HFFc6 (cell line): Measurements from ENCODE around the gene DUS2. TPM values are rescaled to one million over a fixed set of nuclear protein-coding genes. Genes with fewer than 3 reads are reported as not detected.

Experiments used
- DNase-seq: peaks from one replicate; pipeline ENCODE4 v3.0.0-alpha.2; 2018
- H3K27ac Mint-ChIP-seq: 2 replicates; pipeline ENCODE4 v1.8.0; 2020; ENCODE audit warnings: mild to moderate bottlenecking, mixed read lengths
- H3K27me3 Mint-ChIP-seq: 2 replicates; pipeline ENCODE4 v1.8.0; 2021; ENCODE audit warnings: mild to moderate bottlenecking, moderate library complexity, mixed read lengths; ENCODE audit not compliant: insufficient read depth
- H3K36me3 Mint-ChIP-seq: 2 replicates; pipeline ENCODE4 v1.8.0; 2021; ENCODE audit warnings: low read depth, mixed read lengths
- H3K4me1 Mint-ChIP-seq: 2 replicates; pipeline ENCODE4 v1.8.0; 2020; ENCODE audit warnings: low read depth, mixed read lengths
- H3K4me3 Mint-ChIP-seq: 2 replicates; pipeline ENCODE4 v1.8.0; 2020; ENCODE audit warnings: mild to moderate bottlenecking, moderate library complexity, mixed read lengths
- H3K9me3 Mint-ChIP-seq: 2 replicates; pipeline ENCODE4 v1.8.0; 2020; ENCODE audit warnings: mild to moderate bottlenecking, mixed read lengths
- total RNA-seq, 6 experiments: library from RNA; stranded (reverse); fragmentation: NEBNext Ultra II Directional; extraction: Animal tissue kit (Norgen Biotek cat#: 25700); gene quantifications; 2 replicates in 1 of 6; 3 replicates in 5 of 6; pipeline ENCODE4 v1.2.3, GENCODE V29; 2021
- TF ChIP-seq, protein P1 (sequence below): fragments of 200-600 bp; sonication (generic); IDR thresholded peaks from 2 replicates; pipeline ENCODE4 v1.5.0; 2021; ENCODE audit warnings: antibody characterized with exemption, mild to moderate bottlenecking

Gene DUS2
- total RNA-seq, 6 experiments from 2014 or later, result 13.3 to 17.4 (median 15.9) TPM

DNA sequence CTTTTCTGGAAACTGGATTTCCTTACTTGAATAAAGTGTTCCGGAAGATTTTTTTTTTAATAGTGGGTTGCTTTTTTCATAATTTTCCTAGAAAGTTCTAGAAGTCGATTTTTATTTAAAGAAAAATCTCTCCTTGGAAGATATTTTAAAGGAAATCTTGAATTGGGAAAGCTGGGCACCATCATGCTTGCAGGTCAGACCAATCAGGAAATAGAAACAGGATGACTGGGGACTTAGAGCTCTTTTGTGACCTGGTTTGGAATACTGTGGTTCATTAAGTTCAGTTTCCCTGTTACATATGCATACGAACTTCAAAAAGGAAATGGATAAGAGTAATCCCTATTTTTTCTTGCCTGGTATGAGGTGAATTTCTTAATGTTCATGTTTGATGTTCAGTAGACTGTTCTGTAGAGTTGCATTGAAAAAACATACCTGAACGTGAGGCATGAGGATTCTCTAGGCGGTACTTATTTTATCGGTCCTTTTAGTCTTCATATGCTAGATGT lies 63.3 kb downstream of the DUS2 start:
- H3K27ac Mint-ChIP-seq, result peak overlapping the region; percentile 58
- H3K27me3 Mint-ChIP-seq, result no peaks in the 10 kb centered on the region
- peak; percentile 49 for DNase-seq

DNA sequence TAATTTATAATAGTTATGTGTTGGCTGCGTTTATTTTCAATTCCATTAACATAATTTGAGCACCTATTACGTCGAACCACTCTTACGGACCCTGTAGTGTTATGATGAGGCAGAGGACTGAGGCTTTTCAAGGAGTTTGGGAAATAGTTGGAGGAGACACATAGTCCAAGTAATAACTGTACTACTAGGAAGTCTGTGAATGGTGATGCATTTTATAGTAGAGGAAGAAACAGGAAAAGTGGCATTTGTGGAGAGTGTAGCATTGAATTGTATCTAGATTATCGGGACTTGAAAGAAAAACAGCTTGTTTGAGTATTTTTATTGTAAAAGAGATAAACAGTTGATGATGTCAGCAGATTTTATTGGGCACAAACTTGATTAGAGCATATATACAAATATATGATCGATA lies 63.8 kb downstream of the DUS2 start:
- Mint-ChIP-seq H3K4me1 (peaks cover 61% of the 10 kb centered on the region), H3K4me3 (peak overlapping the region; percentile 90), H3K9me3 (no peaks in the 10 kb centered on the region), H3K36me3 (no peaks in the 10 kb centered on the region), H3K27ac (peak overlapping the region; percentile 58), H3K27me3 (no peaks in the 10 kb centered on the region)
- no peak for DNase-seq
- TF ChIP-seq, protein P1, sequence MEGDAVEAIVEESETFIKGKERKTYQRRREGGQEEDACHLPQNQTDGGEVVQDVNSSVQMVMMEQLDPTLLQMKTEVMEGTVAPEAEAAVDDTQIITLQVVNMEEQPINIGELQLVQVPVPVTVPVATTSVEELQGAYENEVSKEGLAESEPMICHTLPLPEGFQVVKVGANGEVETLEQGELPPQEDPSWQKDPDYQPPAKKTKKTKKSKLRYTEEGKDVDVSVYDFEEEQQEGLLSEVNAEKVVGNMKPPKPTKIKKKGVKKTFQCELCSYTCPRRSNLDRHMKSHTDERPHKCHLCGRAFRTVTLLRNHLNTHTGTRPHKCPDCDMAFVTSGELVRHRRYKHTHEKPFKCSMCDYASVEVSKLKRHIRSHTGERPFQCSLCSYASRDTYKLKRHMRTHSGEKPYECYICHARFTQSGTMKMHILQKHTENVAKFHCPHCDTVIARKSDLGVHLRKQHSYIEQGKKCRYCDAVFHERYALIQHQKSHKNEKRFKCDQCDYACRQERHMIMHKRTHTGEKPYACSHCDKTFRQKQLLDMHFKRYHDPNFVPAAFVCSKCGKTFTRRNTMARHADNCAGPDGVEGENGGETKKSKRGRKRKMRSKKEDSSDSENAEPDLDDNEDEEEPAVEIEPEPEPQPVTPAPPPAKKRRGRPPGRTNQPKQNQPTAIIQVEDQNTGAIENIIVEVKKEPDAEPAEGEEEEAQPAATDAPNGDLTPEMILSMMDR, result no peak

More for the DNA sequence above, 63.3 kb downstream of the DUS2 start:
- TF ChIP-seq, protein P1, result no peak
- Mint-ChIP-seq H3K9me3 (no peaks in the 10 kb centered on the region), H3K36me3 (no peaks in the 10 kb centered on the region), H3K4me1 (peaks cover 61% of the 10 kb centered on the region), H3K4me3 (peak overlapping the region; percentile 90)

- H3K4me1 Mint-ChIP-seq, result peaks cover 64% of the 10 kb centered on the region
- no peaks in the 10 kb centered on the region for H3K27me3 Mint-ChIP-seq
- DNase-seq, result no peak
- H3K4me3 Mint-ChIP-seq, result peak overlapping the region; percentile 90
- peak overlapping the region; percentile 30; the same call in 1 of the 2 replicates for H3K27ac Mint-ChIP-seq
- no peaks in the 10 kb centered on the region for H3K36me3 Mint-ChIP-seq
- TF ChIP-seq, protein P1, result no peak
- H3K9me3 Mint-ChIP-seq, result no peaks in the 10 kb centered on the region
These were observed 64.6 kb downstream of the DUS2 start for GRCh38 chr16:68087688-68088087.

GRCh38 chr16:68088130-68088972 lies 65.3 kb downstream of the DUS2 start:
- H3K27ac Mint-ChIP-seq, result no peak overlapping the region; the same call in 1 of the 2 replicates
- DNase-seq, result no peak
- H3K27me3 Mint-ChIP-seq, result no peaks in the 10 kb centered on the region
- no peaks in the 10 kb centered on the region for H3K9me3 Mint-ChIP-seq
- H3K4me1 Mint-ChIP-seq, result peaks cover 69% of the 10 kb centered on the region
- peak overlapping the region; percentile 90; the same call in 1 of the 2 replicates for H3K4me3 Mint-ChIP-seq
- TF ChIP-seq, protein P1, result no peak
- no peaks in the 10 kb centered on the region for H3K36me3 Mint-ChIP-seq

GRCh38 chr16:68089067-68089466 lies 66.0 kb downstream of the DUS2 start:
- H3K27me3 Mint-ChIP-seq, result no peaks in the 10 kb centered on the region
- no peaks in the 10 kb centered on the region for H3K36me3 Mint-ChIP-seq
- H3K27ac Mint-ChIP-seq, result no peak overlapping the region; the same call in 1 of the 2 replicates
- peaks cover 69% of the 10 kb centered on the region for H3K4me1 Mint-ChIP-seq
- H3K4me3 Mint-ChIP-seq, result no peak overlapping the region
- H3K9me3 Mint-ChIP-seq, result no peaks in the 10 kb centered on the region
- TF ChIP-seq, protein P1, result no peak
- DNase-seq, result no peak
